Vagina (tissue), 2 donors: ENCODE results near the gene SAFB2.

Source experiments
- POLR2A ChIP-seq, 2 donors: fragments of 450-650 bp; IDR thresholded peaks; one replicate each; pipeline ENCODE4 v1.6.1; 2017; ENCODE audit warnings: antibody characterized with exemption in 2 of 2, mild to moderate bottlenecking in 2 of 2, moderate library complexity in 2 of 2
- TF ChIP-seq, protein P1 (sequence below), 3 experiments: fragments of 450-650 bp in 2 of 3; fragments of 200-600 bp in 1 of 3; sonication (generic) in 1 of 3; IDR thresholded peaks; one replicate each; pipeline ENCODE4 v1.5.1; 2017 to 2019; ENCODE audit warnings: antibody characterized with exemption in 3 of 3, mild to moderate bottlenecking in 2 of 3, moderate library complexity in 2 of 3

DNA sequence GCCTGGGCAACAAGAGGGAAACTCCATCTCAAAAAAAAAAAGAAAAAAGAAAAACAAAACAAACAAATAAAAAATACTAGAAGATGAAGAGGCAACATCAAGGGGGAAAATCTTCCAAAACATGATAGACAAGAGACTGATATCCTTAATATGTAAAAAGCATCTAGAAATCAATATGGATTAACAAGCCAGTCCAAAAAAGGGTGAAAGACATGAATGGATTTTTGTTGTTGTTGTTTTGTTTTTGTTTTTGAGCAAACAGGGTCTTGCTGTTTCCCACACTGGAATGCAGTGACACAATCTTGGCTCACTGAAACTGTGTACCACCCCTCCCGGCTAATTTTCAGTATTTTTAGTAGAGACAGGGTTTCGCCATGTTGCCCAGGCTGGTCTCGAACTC is 50.8 kb downstream of the SAFB2 start:
- TF ChIP-seq, protein P1, sequence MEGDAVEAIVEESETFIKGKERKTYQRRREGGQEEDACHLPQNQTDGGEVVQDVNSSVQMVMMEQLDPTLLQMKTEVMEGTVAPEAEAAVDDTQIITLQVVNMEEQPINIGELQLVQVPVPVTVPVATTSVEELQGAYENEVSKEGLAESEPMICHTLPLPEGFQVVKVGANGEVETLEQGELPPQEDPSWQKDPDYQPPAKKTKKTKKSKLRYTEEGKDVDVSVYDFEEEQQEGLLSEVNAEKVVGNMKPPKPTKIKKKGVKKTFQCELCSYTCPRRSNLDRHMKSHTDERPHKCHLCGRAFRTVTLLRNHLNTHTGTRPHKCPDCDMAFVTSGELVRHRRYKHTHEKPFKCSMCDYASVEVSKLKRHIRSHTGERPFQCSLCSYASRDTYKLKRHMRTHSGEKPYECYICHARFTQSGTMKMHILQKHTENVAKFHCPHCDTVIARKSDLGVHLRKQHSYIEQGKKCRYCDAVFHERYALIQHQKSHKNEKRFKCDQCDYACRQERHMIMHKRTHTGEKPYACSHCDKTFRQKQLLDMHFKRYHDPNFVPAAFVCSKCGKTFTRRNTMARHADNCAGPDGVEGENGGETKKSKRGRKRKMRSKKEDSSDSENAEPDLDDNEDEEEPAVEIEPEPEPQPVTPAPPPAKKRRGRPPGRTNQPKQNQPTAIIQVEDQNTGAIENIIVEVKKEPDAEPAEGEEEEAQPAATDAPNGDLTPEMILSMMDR (IDR thresholded peaks at IDR 0.05), result no peak
- TF ChIP-seq POLR2A (IDR thresholded peaks at IDR 0.05), result no peak
